Osteocyte (in vitro differentiated cells): Measurements from ENCODE around the gene PHLDB2. TPM values are rescaled to one million over a fixed set of nuclear protein-coding genes. Genes with fewer than 3 reads are reported as not detected.
"Not testable (repeated sequence)": the region's sequence is repeated elsewhere in the genome, so short reads cannot be mapped to it uniquely, and the experiment has no call there.

ENCODE experiments used
- DNase-seq: peaks from one replicate; pipeline ENCODE4 v3.0.0; 2021; ENCODE audit warnings: mixed read lengths; ENCODE audit not compliant: unreplicated experiment; ENCODE audit errors: extremely low spot score
- H3K27ac Mint-ChIP-seq: one replicate; pipeline ENCODE4 v1.8.0; 2021; ENCODE audit warnings: mild to moderate bottlenecking, mixed read lengths; ENCODE audit not compliant: unreplicated experiment
- H3K27me3 Mint-ChIP-seq: one replicate; pipeline ENCODE4 v1.8.0; 2021; ENCODE audit warnings: mixed read lengths; ENCODE audit not compliant: unreplicated experiment
- H3K36me3 Mint-ChIP-seq: one replicate; pipeline ENCODE4 v1.8.0; 2021; ENCODE audit warnings: mixed read lengths; ENCODE audit not compliant: unreplicated experiment
- H3K4me1 Mint-ChIP-seq: one replicate; pipeline ENCODE4 v1.8.0; 2021; ENCODE audit warnings: mixed read lengths; ENCODE audit not compliant: unreplicated experiment
- H3K4me3 Mint-ChIP-seq: one replicate; pipeline ENCODE4 v1.8.0; 2021; ENCODE audit warnings: mild to moderate bottlenecking, moderate library complexity, mixed read lengths; ENCODE audit not compliant: unreplicated experiment
- H3K9me3 Mint-ChIP-seq: one replicate; pipeline ENCODE4 v1.8.0; 2021; ENCODE audit warnings: mixed read lengths; ENCODE audit not compliant: unreplicated experiment
- CTCF ChIP-seq: fragments of 200-600 bp; sonication (generic); IDR thresholded peaks from 2 replicates; pipeline ENCODE4 v1.5.0; 2021; ENCODE audit warnings: antibody characterized with exemption, mild to moderate bottlenecking, moderate library complexity
- total RNA-seq: library from RNA; stranded (reverse); gene quantifications from 2 replicates; pipeline ENCODE4 v1.2.1, GENCODE V29; 2021

PHLDB2 gene
- total RNA-seq, 1 donor from 2014 or later = 134 TPM

GRCh38 chr3:111813979-111814378 lies 45.1 kb upstream of the PHLDB2 start:
- no peak for DNase-seq
- peaks cover 46% of the 10 kb centered on the region for H3K4me1 Mint-ChIP-seq
- TF ChIP-seq CTCF = no peak

GRCh38 chr3:111816771-111817170 lies 42.3 kb upstream of the PHLDB2 start:
- Mint-ChIP-seq H3K4me1 (peaks cover 20% of the 10 kb centered on the region), H3K9me3 (peaks cover 26% of the 10 kb centered on the region)
- not testable (repeated sequence) for H3K4me3 Mint-ChIP-seq, DNase-seq, H3K27me3 Mint-ChIP-seq, H3K27ac Mint-ChIP-seq, H3K36me3 Mint-ChIP-seq

More at GRCh38 chr3:111813979-111814378, 45.1 kb upstream of the PHLDB2 start:
- Mint-ChIP-seq H3K27ac (no peak overlapping the region), H3K27me3 (no peaks in the 10 kb centered on the region), H3K36me3 (peaks cover 5% of the 10 kb centered on the region), H3K9me3 (peaks cover 7% of the 10 kb centered on the region), H3K4me3 (no peak overlapping the region)

GRCh38 chr3:111819927-111820326 lies 39.1 kb upstream of the PHLDB2 start:
- no peak for DNase-seq
- Mint-ChIP-seq H3K27me3 (no peaks in the 10 kb centered on the region), H3K27ac (no peak overlapping the region), H3K4me3 (no peak overlapping the region), H3K9me3 (peaks cover 26% of the 10 kb centered on the region), H3K4me1 (peaks cover 15% of the 10 kb centered on the region), H3K36me3 (peaks cover 5% of the 10 kb centered on the region)
- TF ChIP-seq CTCF = no peak

GRCh38 chr3:111820651-111821050 lies 38.4 kb upstream of the PHLDB2 start:
- no peaks in the 10 kb centered on the region for H3K27me3 Mint-ChIP-seq
- TF ChIP-seq CTCF = no peak
- H3K4me1 Mint-ChIP-seq = peaks cover 15% of the 10 kb centered on the region
- H3K36me3 Mint-ChIP-seq = peaks cover 2% of the 10 kb centered on the region
- H3K9me3 Mint-ChIP-seq = peaks cover 19% of the 10 kb centered on the region
- H3K4me3 Mint-ChIP-seq = no peak overlapping the region
- H3K27ac Mint-ChIP-seq = no peak overlapping the region
- DNase-seq = no peak

- no peak for DNase-seq
- no peak for TF ChIP-seq CTCF
- H3K4me3 Mint-ChIP-seq = no peak overlapping the region
- H3K9me3 Mint-ChIP-seq = peaks cover 19% of the 10 kb centered on the region
- no peaks in the 10 kb centered on the region for H3K27me3 Mint-ChIP-seq
- H3K4me1 Mint-ChIP-seq = peaks cover 15% of the 10 kb centered on the region
- H3K36me3 Mint-ChIP-seq = peaks cover 1% of the 10 kb centered on the region
- no peak overlapping the region for H3K27ac Mint-ChIP-seq
Measured at GRCh38 chr3:111821891-111822290, 37.2 kb upstream of the PHLDB2 start.

GRCh38 chr3:111822804-111823203 lies 36.3 kb upstream of the PHLDB2 start:
- TF ChIP-seq CTCF = no peak
- H3K9me3 Mint-ChIP-seq = peaks cover 19% of the 10 kb centered on the region
- H3K4me1 Mint-ChIP-seq = peaks cover 15% of the 10 kb centered on the region
- no peak overlapping the region for H3K27ac Mint-ChIP-seq
- DNase-seq = no peak
- no peaks in the 10 kb centered on the region for H3K27me3 Mint-ChIP-seq
- H3K4me3 Mint-ChIP-seq = no peak overlapping the region
- H3K36me3 Mint-ChIP-seq = no peaks in the 10 kb centered on the region
